H9 (cell line): ENCODE measurements around the gene NRROS. TPM values are rescaled to one million over a fixed set of nuclear protein-coding genes. Genes with fewer than 3 reads are reported as not detected.
"Not testable (repeated sequence)": the region's sequence is repeated elsewhere in the genome, so short reads cannot be mapped to it uniquely, and the experiment has no call there.

Source experiments
- DNase-seq: peaks from one replicate; pipeline ENCODE4 v3.0.0-alpha.2; 2017
- H2AFZ ChIP-seq: one replicate; pipeline ENCODE4 v1.6.1; 2013; ENCODE audit warnings: mild to moderate bottlenecking, low read length, control low read depth, moderate library complexity
- H2AK5ac ChIP-seq: 2 replicates; pipeline ENCODE4 v1.6.1; 2013; ENCODE audit warnings: low read length, control low read depth, mixed read lengths; ENCODE audit not compliant: insufficient read length
- H2BK120ac ChIP-seq: one replicate; pipeline ENCODE4 v1.6.1; 2013; ENCODE audit warnings: low read depth, mild to moderate bottlenecking, low read length, control low read depth, inconsistent platforms; ENCODE audit not compliant: poor library complexity, severe bottlenecking
- H2BK12ac ChIP-seq: 2 replicates; pipeline ENCODE4 v1.6.1; 2013; ENCODE audit warnings: low read length, control low read depth, mixed read lengths, low read depth; ENCODE audit not compliant: insufficient read length
- H2BK15ac ChIP-seq: 2 replicates; pipeline ENCODE4 v1.6.1; 2013; ENCODE audit warnings: low read depth, low read length, control low read depth
- H2BK20ac ChIP-seq: one replicate; pipeline ENCODE4 v1.6.1; 2013; ENCODE audit warnings: low read depth, mild to moderate bottlenecking, low read length, control low read depth, inconsistent platforms; ENCODE audit not compliant: poor library complexity, severe bottlenecking
- H2BK5ac ChIP-seq: 2 replicates; pipeline ENCODE4 v1.6.1; 2013; ENCODE audit warnings: low read length, control low read depth, mixed read lengths; ENCODE audit not compliant: insufficient read length
- H3K14ac ChIP-seq: 2 replicates; pipeline ENCODE4 v1.6.1; 2013; ENCODE audit warnings: low read length, control low read depth; ENCODE audit not compliant: insufficient read depth
- H3K18ac ChIP-seq: 2 replicates; pipeline ENCODE4 v1.6.1; 2013; ENCODE audit warnings: low read depth, mild to moderate bottlenecking, mixed read lengths, low read length, control low read depth; ENCODE audit not compliant: insufficient read length
- H3K23ac ChIP-seq: 2 replicates; pipeline ENCODE4 v1.6.1; 2013; ENCODE audit warnings: low read length, control low read depth, mixed read lengths, low read depth; ENCODE audit not compliant: insufficient read length
- H3K23me2 ChIP-seq: 2 replicates; pipeline ENCODE4 v1.6.1; 2013; ENCODE audit warnings: low read depth, mild to moderate bottlenecking, mixed read lengths, low read length, control low read depth; ENCODE audit not compliant: insufficient read length, poor library complexity, severe bottlenecking
- H3K27ac ChIP-seq: 2 replicates; pipeline ENCODE4 v1.5.1; 2013; ENCODE audit warnings: low read length, control low read depth, mixed read lengths, low read depth; ENCODE audit not compliant: insufficient read length
- H3K27me3 ChIP-seq: 2 replicates; pipeline ENCODE4 v1.6.1; 2013; ENCODE audit warnings: low read length, control low read depth, inconsistent platforms; ENCODE audit not compliant: insufficient read depth
- H3K4ac ChIP-seq: 2 replicates; pipeline ENCODE4 v1.6.1; 2013; ENCODE audit warnings: low read depth, mild to moderate bottlenecking, control low read depth, inconsistent platforms, low read length, moderate library complexity
- H3K4me1 ChIP-seq: 2 replicates; pipeline ENCODE4 v1.6.1; 2013; ENCODE audit warnings: low read length, control low read depth, inconsistent platforms; ENCODE audit not compliant: insufficient read depth
- H3K4me2 ChIP-seq: 2 replicates; pipeline ENCODE4 v1.6.1; 2013; ENCODE audit warnings: low read length, control low read depth, mixed read lengths; ENCODE audit not compliant: insufficient read length, insufficient read depth
- H3K56ac ChIP-seq: 2 replicates; pipeline ENCODE4 v1.6.1; 2013; ENCODE audit warnings: low read depth, mild to moderate bottlenecking, mixed read lengths, low read length, control low read depth; ENCODE audit not compliant: insufficient read length
- H3K79me1 ChIP-seq: 2 replicates; pipeline ENCODE4 v1.6.1; 2013; ENCODE audit warnings: low read depth, mild to moderate bottlenecking, moderate library complexity, low read length, control low read depth, inconsistent platforms; ENCODE audit not compliant: insufficient read depth, poor library complexity, severe bottlenecking
- H3K79me2 ChIP-seq: 2 replicates; pipeline ENCODE4 v1.6.1; 2013; ENCODE audit warnings: low read length, control low read depth, inconsistent platforms; ENCODE audit not compliant: insufficient read depth
- H3K9ac ChIP-seq: 2 replicates; pipeline ENCODE4 v1.6.1; 2013; ENCODE audit warnings: low read length, control low read depth, mixed read lengths; ENCODE audit not compliant: insufficient read length; ENCODE audit errors: extremely low read depth
- H3K9me3 ChIP-seq: one replicate; pipeline ENCODE4 v1.6.1; 2013; ENCODE audit warnings: low read depth, low read length, inconsistent platforms; ENCODE audit not compliant: control insufficient read depth
- H3T11ph ChIP-seq: one replicate; pipeline ENCODE4 v1.6.1; 2013; ENCODE audit warnings: mild to moderate bottlenecking, low read length, control low read depth, inconsistent platforms
- H4K20me1 ChIP-seq: one replicate; pipeline ENCODE4 v1.6.1; 2013; ENCODE audit not compliant: control insufficient read depth, insufficient read length, insufficient read depth
- H4K5ac ChIP-seq: 2 replicates; pipeline ENCODE4 v1.6.1; 2013; ENCODE audit warnings: low read depth, mild to moderate bottlenecking, mixed read lengths, low read length, control low read depth; ENCODE audit not compliant: insufficient read length
- H4K8ac ChIP-seq: replicated peaks from 2 replicates; pipeline ENCODE4 v1.6.1; 2013; ENCODE audit warnings: low read length, control low read depth, mixed read lengths, low read depth; ENCODE audit not compliant: insufficient read length
- H4K91ac ChIP-seq: 2 replicates; pipeline ENCODE4 v1.6.1; 2013; ENCODE audit warnings: low read depth, mild to moderate bottlenecking, moderate library complexity, mixed read lengths, low read length, control low read depth; ENCODE audit not compliant: insufficient read length
- H3K27ac Mint-ChIP-seq, 3 experiments: 2 replicates in 2 of 3; 3 replicates in 1 of 3; pipeline ENCODE4 v1.8.0; 2020 to 2021; ENCODE audit warnings: mixed read lengths in 3 of 3, mild to moderate bottlenecking in 1 of 3, moderate library complexity in 1 of 3
- H3K27me3 Mint-ChIP-seq: 2 replicates; pipeline ENCODE4 v1.8.0; 2021; ENCODE audit warnings: low read depth, mild to moderate bottlenecking, moderate library complexity, mixed read lengths
- H3K36me3 Mint-ChIP-seq, 3 experiments: 2 replicates in 2 of 3; 3 replicates in 1 of 3; pipeline ENCODE4 v1.8.0; 2020 to 2021; ENCODE audit warnings: low read depth in 3 of 3, mixed read lengths in 3 of 3; ENCODE audit not compliant: insufficient read depth in 1 of 3
- H3K4me1 Mint-ChIP-seq, 2 experiments: 2 replicates each; pipeline ENCODE4 v1.8.0; 2020; ENCODE audit warnings: mixed read lengths in 2 of 2
- H3K4me3 Mint-ChIP-seq, 2 experiments: 2 replicates in 1 of 2; 3 replicates in 1 of 2; pipeline ENCODE4 v1.8.0; 2020 to 2021; ENCODE audit warnings: mild to moderate bottlenecking in 2 of 2, mixed read lengths in 2 of 2, moderate library complexity in 1 of 2
- H3K9me3 Mint-ChIP-seq, 2 experiments: 2 replicates in 1 of 2; 3 replicates in 1 of 2; pipeline ENCODE4 v1.8.0; 2020; ENCODE audit warnings: mild to moderate bottlenecking in 2 of 2, mixed read lengths in 2 of 2, moderate library complexity in 1 of 2
- WGBS: extraction: QIAGEN DNeasy Blood & Tissue Kit; methylation state at CpG from one replicate; pipeline ENCODE4 v1.1.7; 2013; ENCODE audit warnings: missing lambda C conversion rate, low lambda C conversion rate, mixed read lengths; ENCODE audit not compliant: insufficient read length; ENCODE audit errors: extremely low coverage; 5-methylcytosine and 5-hydroxymethylcytosine counted together
- total RNA-seq: library from RNA; stranded (reverse); gene quantifications from 2 replicates; pipeline ENCODE4 v1.2.1, GENCODE V29; 2021
- TF ChIP-seq, protein P1 (sequence below): fragments of 200-600 bp; sonication (generic); conservative IDR thresholded peaks from 3 replicates; pipeline ENCODE4 v1.8.0; 2021; ENCODE audit warnings: antibody characterized with exemption, mild to moderate bottlenecking

Gene NRROS
- total RNA-seq, 1 experiment from 2014 or later, result 4.0 TPM

GRCh38 chr3:196636369-196637349, 2.8 kb upstream of the NRROS start:
- Histone ChIP-seq H3K23me2 (peaks cover 7% of the 10 kb centered on the region), H3K79me2 (no peaks in the 10 kb centered on the region), H3K4ac (no peak overlapping the region), H2BK15ac (no peak overlapping the region), H3K27ac (no peak overlapping the region), H3K9ac (no peak overlapping the region), H3K4me2 (no peak overlapping the region), H2BK5ac (no peak overlapping the region), H4K5ac (no peak overlapping the region), H3T11ph (no peak overlapping the region), H2BK20ac (no peak overlapping the region), H3K79me1 (no peaks in the 10 kb centered on the region), H2BK12ac (no peak overlapping the region), H3K14ac (no peak overlapping the region), H2AFZ (no peak overlapping the region), H4K8ac (no peak overlapping the region), H2BK120ac (no peak overlapping the region), H3K56ac (no peak overlapping the region), H3K27me3 (no peaks in the 10 kb centered on the region; the same call in 1 of the 2 replicates), H3K9me3 (no peaks in the 10 kb centered on the region), H3K4me1 (peaks cover 2% of the 10 kb centered on the region; the same call in 1 of the 2 replicates), H3K18ac (no peak overlapping the region), H4K91ac (no peak overlapping the region), H4K20me1 (no peaks in the 10 kb centered on the region), H2AK5ac (no peak overlapping the region), H3K23ac (no peak overlapping the region)
- peaks cover 0 to 2% (median 0%) of the 10 kb centered on the region in 3 experiments; a peak in 3 of 7 replicates for H3K36me3 Mint-ChIP-seq
- H3K27ac Mint-ChIP-seq, result no peak overlapping the region; a peak in 2 of 7 replicates
- no peak overlapping the region for H3K4me3 Mint-ChIP-seq
- TF ChIP-seq, protein P1, sequence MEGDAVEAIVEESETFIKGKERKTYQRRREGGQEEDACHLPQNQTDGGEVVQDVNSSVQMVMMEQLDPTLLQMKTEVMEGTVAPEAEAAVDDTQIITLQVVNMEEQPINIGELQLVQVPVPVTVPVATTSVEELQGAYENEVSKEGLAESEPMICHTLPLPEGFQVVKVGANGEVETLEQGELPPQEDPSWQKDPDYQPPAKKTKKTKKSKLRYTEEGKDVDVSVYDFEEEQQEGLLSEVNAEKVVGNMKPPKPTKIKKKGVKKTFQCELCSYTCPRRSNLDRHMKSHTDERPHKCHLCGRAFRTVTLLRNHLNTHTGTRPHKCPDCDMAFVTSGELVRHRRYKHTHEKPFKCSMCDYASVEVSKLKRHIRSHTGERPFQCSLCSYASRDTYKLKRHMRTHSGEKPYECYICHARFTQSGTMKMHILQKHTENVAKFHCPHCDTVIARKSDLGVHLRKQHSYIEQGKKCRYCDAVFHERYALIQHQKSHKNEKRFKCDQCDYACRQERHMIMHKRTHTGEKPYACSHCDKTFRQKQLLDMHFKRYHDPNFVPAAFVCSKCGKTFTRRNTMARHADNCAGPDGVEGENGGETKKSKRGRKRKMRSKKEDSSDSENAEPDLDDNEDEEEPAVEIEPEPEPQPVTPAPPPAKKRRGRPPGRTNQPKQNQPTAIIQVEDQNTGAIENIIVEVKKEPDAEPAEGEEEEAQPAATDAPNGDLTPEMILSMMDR, result no peak
- no peaks in the 10 kb centered on the region for H3K9me3 Mint-ChIP-seq
- WGBS, result no CpG with 5 or more reads among the region's 20 CpGs
- peaks cover 31 to 43% of the 10 kb centered on the region in 2 experiments for H3K4me1 Mint-ChIP-seq
- DNase-seq, result no peak
- peaks cover 21% of the 10 kb centered on the region for H3K27me3 Mint-ChIP-seq

GRCh38 chr3:196637941-196638340, 1.6 kb upstream of the NRROS start:
- H4K5ac ChIP-seq, H3K23me2 ChIP-seq, H3K27ac Mint-ChIP-seq, H3K27me3 ChIP-seq, H2BK20ac ChIP-seq, H4K91ac ChIP-seq, H2BK12ac ChIP-seq, H3K27ac ChIP-seq, H3K36me3 Mint-ChIP-seq, H3K9me3 ChIP-seq, H2AK5ac ChIP-seq, H4K8ac ChIP-seq, H3K9me3 Mint-ChIP-seq, H3K79me2 ChIP-seq, H2BK120ac ChIP-seq, H2AFZ ChIP-seq, H3K4me2 ChIP-seq, H3K18ac ChIP-seq, H3K4me1 ChIP-seq, H3T11ph ChIP-seq, H3K79me1 ChIP-seq, H3K9ac ChIP-seq, DNase-seq, H3K14ac ChIP-seq, H2BK5ac ChIP-seq, H2BK15ac ChIP-seq, H3K23ac ChIP-seq, H3K4me3 Mint-ChIP-seq, H3K4ac ChIP-seq, H3K56ac ChIP-seq, H4K20me1 ChIP-seq: not testable (repeated sequence)
- WGBS, result no CpG with 5 or more reads among the region's 4 CpGs
- H3K27me3 Mint-ChIP-seq, result peaks cover 21% of the 10 kb centered on the region
- H3K4me1 Mint-ChIP-seq, result peaks cover 23 to 37% of the 10 kb centered on the region in 2 experiments
